AG20443 (cell line): ENCODE data around the gene FPGS.

Source experiments
- DNase-seq: peaks from one replicate; pipeline ENCODE4 v3.0.0; 2012; ENCODE audit warnings: low spot score, mixed read lengths

Gene FPGS

GRCh38 chr9:127788337-127789011 is 14.2 kb upstream of the FPGS start:
- DNase-seq = no peak

GRCh38 chr9:127789179-127789578 is 13.5 kb upstream of the FPGS start:
- no peak for DNase-seq

DNA sequence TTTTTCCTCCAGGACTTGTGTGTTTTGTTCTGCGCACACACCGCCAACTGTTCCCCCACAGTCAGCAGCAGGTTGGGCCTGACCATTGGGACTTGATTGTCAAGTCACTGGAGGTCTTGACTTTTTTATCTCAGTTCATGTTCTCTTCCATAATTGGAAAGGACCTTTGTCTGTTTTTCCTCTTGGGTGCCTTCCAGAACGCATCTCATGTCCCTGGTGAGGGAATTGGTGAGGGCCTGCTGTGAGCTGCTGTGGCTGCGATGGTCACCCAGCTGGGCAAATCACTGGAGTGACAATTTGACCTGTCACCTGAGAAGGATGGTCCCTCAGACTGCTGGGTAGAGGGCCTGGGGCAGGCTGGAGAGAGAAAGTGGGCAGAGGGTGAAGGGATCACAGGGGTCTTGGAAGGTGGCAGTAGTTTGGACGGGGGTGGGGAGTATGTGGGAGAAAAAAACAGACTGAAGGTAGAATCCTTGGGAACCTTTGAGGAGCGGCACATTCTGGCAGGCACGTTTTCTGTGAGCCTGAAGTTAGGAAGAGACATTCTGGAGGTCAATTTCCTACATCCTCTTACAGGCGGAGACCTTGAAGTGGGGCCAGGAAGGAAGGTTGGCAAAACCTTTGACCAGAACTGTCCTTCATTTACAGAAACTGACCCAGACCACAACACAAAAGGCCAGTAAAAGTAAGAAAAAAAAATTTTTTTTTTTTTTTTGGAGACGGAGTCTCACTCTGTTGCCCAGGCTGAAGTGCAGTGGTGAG is 12.4 kb upstream of the FPGS start:
- DNase-seq = no peak

DNA sequence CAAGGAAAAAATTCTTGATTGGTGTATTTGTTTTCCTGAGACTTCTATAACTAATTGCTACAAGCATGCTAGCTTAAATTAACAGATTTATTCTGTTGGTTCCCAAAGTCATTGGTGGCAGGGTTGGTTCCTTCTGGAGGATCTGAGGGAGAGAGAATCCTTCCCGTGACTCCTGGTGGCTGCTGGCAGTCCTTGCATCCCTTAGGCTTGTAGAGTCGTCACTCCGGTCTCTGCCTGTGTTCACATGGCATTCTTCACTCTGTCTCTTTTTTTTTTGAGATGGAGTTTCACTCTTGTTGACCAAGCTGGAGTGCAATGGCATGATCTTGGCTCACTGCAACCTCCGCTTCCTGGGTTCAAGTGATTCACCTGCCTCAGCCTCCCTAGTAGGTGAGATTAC is 11.6 kb upstream of the FPGS start:
- no peak for DNase-seq

- no peak for DNase-seq
Observed at GRCh38 chr9:127792417-127793031, 10.2 kb upstream of the FPGS start.

DNA sequence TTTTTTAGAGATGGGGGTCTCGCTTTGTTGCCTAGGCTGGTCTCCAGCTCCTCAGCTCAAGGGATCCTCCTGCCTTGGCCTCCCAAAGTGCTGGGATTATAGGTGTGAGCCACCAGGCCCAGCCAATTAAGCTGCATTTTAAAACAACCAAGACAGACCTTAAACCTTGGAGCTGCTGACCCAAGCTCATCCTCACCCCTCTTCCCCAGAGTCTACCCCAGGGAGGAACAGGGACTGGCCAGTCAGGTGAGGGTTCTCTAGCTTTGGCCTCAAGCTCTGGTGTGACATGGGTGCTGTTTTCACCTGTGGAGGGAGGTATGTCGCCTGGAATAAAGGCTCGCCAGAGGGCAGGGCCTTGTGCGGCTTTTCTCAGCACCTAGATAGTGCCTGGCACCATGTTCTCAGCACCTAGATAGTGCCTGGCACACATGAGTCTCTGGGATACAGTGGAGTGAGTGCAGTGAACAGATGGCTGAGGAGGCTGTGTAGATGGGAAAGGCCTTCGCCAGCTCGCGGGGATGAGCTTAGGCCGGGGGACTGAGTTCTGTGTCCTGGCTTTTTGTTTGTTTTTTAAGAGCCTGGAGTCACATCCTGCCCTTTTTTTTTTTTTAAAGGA is 9.5 kb upstream of the FPGS start:
- DNase-seq = no peak

DNA sequence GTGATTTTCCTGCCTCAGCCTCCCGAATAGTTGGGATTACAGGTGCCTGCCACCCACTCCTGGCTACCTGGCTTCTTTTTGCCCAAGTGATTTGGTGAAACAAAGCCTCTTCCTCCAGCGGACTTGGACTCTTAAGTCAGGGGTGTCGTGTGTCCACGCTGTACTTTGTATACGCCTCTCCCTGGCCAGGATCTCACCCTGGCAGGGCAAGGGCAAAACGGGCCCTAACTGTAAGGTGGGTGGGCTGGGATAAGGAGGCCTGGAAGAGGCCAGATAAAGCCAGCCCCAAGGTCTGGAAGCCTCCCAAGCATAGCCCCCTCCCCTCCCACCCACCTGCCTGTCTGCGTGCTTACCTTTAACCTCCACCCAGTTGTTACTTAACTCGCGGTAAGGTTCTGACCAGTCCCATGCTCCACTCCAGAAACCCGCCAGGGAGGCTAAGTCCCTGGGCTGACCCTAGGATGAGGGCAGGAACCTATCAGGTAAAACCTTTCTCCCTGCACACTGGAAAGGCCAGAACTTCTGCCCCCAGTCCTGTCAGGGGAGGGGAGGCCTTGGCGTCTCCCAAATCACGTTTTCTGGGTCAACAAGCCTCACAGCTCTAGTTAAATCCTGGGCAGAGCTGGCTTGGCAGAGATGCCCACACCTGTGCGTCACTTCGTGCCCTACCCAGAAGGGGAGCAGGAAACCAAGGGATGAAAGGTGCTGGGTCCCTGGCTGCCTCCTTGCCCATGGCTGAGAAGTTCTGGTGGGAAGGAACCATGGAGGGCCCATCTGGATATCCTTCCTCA is 8.5 kb upstream of the FPGS start:
- DNase-seq = no peak

DNA sequence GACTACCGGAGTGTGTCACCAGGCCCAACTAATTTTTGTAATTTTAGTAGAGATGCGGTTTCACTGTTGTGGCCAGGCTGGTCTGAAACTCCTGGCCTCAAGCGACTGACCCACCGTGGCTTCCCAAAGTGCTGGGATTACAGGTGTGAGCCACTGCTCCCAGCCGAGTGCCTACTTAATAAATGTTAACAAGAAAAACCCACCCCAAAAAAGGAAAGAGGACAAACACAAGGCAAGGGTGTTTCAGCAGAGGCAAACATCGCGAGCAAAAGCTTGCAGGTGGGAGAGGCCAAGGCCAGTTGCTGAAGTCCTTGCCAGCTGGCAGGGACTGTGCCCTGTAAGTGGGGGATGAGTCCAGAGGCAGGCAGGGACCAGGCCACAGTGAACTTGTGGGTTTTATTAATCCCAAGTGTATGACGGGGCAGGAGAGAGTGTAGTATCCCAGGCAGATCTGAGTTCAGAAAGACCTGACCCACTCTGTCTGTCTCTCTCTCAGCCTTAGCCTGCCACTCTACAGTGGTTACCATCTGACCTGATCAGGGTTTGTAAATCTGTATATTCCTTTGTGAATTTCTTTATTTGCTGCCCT is 6.4 kb upstream of the FPGS start:
- DNase-seq = no peak

- DNase-seq = no peak
Observed at GRCh38 chr9:127796852-127797370, 5.8 kb upstream of the FPGS start.

DNA sequence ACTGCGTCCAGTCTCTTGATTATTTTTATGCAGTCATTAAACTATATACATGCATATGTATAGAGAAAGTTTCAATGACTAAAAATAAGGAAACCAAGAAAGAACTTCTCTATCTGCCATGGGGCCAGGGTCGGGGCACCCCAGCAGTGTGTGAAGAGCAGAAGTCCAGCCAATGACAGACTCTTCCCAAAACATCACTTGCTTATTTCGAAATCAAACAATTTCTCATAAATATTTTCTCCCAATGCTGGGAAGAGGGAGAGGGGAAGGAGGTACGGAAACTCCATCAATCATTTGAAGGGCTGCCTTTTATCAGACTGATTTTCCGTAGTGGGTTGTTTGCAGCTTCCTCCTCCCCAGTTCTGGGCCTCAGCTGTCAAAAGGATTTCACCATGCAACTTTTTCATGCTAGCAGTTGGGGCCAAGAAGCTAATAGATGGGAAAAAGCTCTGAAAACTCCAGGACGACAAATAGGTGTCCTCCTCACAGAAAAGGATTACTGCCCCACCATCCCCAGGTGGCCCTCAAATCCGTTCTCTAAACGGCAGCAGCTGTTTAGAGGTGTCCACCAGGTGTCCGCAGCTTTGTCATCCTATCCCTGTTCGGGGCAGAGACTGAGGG is 617 bp upstream of the FPGS start:
- DNase-seq = no peak

GRCh38 chr9:127803507-127804352 is 1.0 kb downstream of the FPGS start:
- peak; percentile 53 for DNase-seq

DNA sequence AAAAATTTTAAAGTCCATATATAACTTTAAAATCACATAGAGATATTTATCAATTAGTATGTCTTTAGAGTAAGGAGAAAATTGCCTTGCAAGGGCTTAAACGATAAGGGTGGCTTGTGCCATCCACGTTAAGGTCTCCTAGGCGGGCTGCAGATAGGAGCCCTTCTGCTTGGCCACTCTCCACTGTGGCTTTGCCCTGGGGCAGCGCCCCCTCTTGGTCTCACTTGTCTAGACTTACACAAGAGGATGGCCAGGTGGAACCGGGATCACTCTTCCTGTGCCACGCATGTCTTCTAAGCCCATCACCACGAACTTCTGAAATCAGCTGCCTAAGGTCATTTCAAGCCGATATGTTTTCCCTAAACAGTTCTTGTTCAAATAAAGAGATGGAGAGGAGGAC is 2.9 kb downstream of the FPGS start:
- no peak for DNase-seq

GRCh38 chr9:127806871-127807270 is 4.2 kb downstream of the FPGS start:
- DNase-seq = no peak

DNA sequence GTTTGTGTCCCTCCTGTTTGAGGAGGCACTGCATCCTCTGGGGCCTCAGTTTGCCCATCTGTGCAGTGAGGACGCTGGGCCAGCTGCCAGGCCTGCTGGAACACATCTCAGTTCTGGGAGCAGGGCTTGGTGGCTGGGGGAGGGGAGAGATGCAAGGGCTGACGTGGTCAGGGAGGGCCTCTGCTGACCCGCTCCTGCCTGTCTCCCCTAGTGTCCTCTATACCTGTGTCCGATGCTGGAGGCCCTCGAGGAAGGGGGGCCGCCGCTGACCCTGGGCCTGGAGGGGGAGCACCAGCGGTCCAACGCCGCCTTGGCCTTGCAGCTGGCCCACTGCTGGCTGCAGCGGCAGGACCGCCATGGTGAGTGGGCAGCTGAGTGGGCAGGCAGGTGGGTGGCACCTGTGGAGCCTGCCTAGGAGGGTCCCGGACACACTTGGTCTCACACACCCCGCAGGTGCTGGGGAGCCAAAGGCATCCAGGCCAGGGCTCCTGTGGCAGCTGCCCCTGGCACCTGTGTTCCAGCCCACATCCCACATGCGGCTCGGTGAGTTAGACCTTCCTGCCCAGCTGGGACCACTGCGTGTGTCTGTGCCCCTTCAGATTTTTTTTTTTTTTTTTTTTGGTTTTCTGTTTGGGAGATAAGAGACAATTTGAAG is 5.8 kb downstream of the FPGS start:
- no peak for DNase-seq

DNA sequence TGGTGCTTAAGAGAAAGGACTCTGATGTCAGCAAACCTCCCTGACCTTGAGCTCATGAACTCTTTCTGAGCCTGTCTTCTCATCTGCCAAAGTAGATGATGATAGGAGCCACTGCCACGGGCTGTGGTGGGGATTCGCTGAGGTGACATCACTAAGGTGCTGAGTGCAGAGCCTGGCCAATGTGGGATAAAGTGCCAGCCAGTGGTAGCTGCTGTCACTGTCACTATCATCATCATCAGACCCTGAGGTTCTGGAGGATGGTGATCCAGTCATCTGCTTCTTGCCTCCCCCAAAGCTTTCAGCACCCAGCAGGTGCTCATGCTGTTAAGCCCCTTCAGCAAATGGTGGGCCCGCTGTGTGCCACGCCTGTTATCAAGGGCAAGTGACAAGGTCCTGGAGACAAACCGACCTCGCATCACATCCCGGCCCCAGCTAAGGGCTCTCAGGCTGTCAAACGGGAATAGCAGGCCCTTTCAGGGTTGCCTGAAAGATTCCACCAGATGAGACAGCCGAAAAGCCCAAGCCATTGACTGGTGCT is 6.4 kb downstream of the FPGS start:
- DNase-seq = no peak

DNA sequence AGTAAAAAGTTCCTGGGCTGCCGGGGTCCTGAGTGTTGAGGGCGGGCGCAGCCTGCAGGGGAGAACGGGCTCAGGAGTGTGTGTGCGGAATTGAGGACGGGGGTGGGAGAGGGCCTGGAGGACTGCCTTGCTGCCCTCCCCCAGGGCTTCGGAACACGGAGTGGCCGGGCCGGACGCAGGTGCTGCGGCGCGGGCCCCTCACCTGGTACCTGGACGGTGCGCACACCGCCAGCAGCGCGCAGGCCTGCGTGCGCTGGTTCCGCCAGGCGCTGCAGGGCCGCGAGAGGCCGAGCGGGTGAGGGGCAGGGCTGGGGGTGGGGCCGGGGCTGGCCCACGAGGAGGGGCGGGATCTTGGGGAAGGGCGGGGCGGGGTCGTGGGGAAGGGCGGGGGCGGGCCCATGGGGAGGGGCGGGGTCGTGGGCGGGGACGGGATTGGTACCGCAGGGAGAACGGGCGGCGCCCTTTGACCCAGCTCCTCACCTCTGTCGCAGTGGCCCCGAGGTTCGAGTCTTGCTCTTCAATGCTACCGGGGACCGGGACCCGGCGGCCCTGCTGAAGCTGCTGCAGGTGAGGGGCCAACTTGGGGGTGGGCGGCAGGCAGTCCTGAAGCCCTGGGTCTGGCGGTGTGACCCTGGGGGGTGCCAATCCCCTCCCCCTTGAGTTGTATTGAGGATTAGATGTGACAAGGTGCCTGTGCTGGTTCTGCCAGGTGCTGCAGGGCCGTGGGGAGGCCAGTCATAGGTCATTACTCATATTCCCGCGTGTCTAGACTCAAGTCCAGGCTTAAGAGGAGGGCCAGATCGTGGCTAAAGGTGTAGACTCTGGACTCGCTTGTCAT is 7.1 kb downstream of the FPGS start:
- peak; percentile 80 for DNase-seq

DNA sequence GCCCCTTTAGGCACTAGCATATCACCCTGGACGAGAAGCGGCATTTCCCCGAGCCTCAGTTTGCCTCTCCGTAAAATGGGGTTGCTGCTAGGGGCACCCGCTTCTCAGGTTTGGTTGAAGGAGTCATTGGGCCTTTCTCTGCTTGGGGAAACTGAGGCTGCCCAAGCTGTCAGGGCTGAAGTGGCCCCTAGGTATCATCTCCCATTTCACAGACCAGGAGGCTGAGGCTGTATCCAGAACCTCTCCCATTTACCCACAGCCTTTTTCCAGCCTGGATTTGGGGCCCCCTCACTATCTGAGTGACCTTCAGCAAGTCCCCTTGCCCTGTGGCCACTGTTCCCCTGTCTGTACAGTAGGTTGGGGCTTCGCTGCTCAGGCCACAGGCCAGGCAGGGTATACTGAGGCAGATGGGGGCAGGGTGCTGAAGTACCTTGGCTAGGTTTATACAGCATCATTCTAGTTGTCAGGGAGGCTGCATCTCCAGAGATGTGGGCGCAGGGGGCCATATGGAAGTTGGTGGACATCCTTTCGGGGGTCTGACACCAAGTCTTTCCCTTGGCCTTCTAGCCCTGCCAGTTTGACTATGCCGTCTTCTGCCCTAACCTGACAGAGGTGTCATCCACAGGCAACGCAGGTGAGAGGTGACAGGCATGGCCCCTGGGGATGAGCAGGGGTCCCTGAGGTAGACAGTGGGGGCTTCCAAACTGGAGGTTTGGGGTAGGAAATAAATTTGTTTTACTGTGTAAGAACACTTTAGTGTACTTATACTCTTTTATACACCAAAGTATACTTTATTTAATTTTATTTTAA is 7.9 kb downstream of the FPGS start:
- no peak for DNase-seq
